GM12878 (cell line): ENCODE data around the gene ATP6V0A4. TPM values are rescaled to one million over a fixed set of nuclear protein-coding genes. Genes with fewer than 3 reads are reported as not detected.

Source experiments
- ATAC-seq: fragments of 200-7000 bp; cut with Tn5 transposase; 3 replicates; pipeline ENCODE4 v1.9.1; 2020; ENCODE audit warnings: mild to moderate bottlenecking, moderate library complexity
- BruUV-seq: library from RNA; stranded (reverse); fragments of 400-500 nt; replicated peaks from 2 replicates; lab custom pipeline; 2021; lab: Mats Ljungman, UMichigan
- CTCF ChIA-PET: fragments of 300-600 bp; sonication (Branson Sonifier 250); formaldehyde crosslinking; extraction: SDS; loops from one replicate; lab custom pipeline; 2021; ENCODE audit warnings: inconsistent platforms; lab: Yijun Ruan, JAX
- POLR2A ChIA-PET: fragments of 350-600 bp; formaldehyde crosslinking; extraction: SDS; loops from one replicate; lab custom pipeline; 2021; ENCODE audit warnings: inconsistent platforms; lab: Charles Lee
- RAD21 ChIA-PET: fragments of 300-600 bp; sonication (Branson Sonifier 250); formaldehyde crosslinking; loops from one replicate; lab custom pipeline; 2023; ENCODE audit warnings: antibody characterized with exemption; ENCODE audit not compliant: unreplicated experiment; lab: Charles Lee
- SMC1A ChIA-PET: fragments of 300-600 bp; sonication (Branson Sonifier 250); formaldehyde crosslinking; loops from one replicate; lab custom pipeline; 2023; ENCODE audit not compliant: unreplicated experiment, uncharacterized antibody; lab: Charles Lee
- DNase-seq: peaks from one replicate; pipeline ENCODE4 v3.0.0-alpha.2; 2011; ENCODE audit warnings: low read depth, low spot score
- FAIRE-seq: peaks from 3 replicates; lab custom pipeline; 2011; peaks lifted over from hg19 to GRCh38; lab: Jason Lieb, UNC
- H2AFZ ChIP-seq: 2 replicates; pipeline ENCODE4 v1.6.0; 2011; ENCODE audit warnings: low read depth, low read length, control low read depth; ENCODE audit not compliant: control insufficient read depth
- H3K27ac ChIP-seq: 2 replicates; pipeline ENCODE4 v1.5.1; 2011; ENCODE audit warnings: control low read depth; ENCODE audit not compliant: control insufficient read depth, insufficient read depth
- H3K27me3 ChIP-seq, 2 experiments: replicated peaks in 1 of 2; 2 replicates each; pipeline versions ENCODE4 v1.6.0 to v1.6.1; 2011; ENCODE audit warnings: low read length in 1 of 2; ENCODE audit not compliant: control insufficient read depth in 2 of 2, insufficient read depth in 2 of 2
- H3K36me3 ChIP-seq, 2 experiments: 2 replicates each; pipeline ENCODE4 v1.5.1; 2011; ENCODE audit warnings: low read length in 1 of 2; ENCODE audit not compliant: control insufficient read depth in 2 of 2, insufficient read depth in 2 of 2
- H3K4me1 ChIP-seq: 2 replicates; pipeline ENCODE4 v1.6.1; 2011; ENCODE audit warnings: mild to moderate bottlenecking, low read length, moderate library complexity, mixed read lengths; ENCODE audit not compliant: control insufficient read depth, insufficient read depth
- H3K4me2 ChIP-seq: 2 replicates; pipeline ENCODE4 v1.6.0; 2011; ENCODE audit warnings: control low read depth; ENCODE audit not compliant: control insufficient read depth, insufficient read depth
- H3K4me3 ChIP-seq: fragments of 200-600 bp; sonication (generic); 2 replicates; pipeline ENCODE4 v1.5.1; 2016
- H3K79me2 ChIP-seq: 2 replicates; pipeline ENCODE4 v1.6.0; 2011; ENCODE audit warnings: low read length; ENCODE audit not compliant: control insufficient read depth, insufficient read depth
- H3K9ac ChIP-seq: 2 replicates; pipeline ENCODE4 v1.8.0; 2011; ENCODE audit warnings: low read length, control low read depth, mixed read lengths; ENCODE audit not compliant: control insufficient read depth, insufficient read depth
- H3K9me3 ChIP-seq: replicated peaks from 3 replicates; pipeline ENCODE4 v1.5.1; 2011; ENCODE audit warnings: mild to moderate bottlenecking, low read length; ENCODE audit not compliant: control insufficient read depth, insufficient read depth
- H4K20me1 ChIP-seq: 2 replicates; pipeline ENCODE4 v1.6.0; 2011; ENCODE audit not compliant: control insufficient read depth, insufficient read depth
- ASH2L ChIP-seq: fragments of 300-600, 200-600 bp; sonication (generic); IDR thresholded peaks from 2 replicates; pipeline ENCODE4 v1.6.1; 2017; ENCODE audit warnings: low read depth, mild to moderate bottlenecking, borderline replicate concordance
- CEBPB ChIP-seq, 2 experiments: fragments of 150-350 bp in 1 of 2; IDR thresholded peaks; 2 replicates each; pipeline ENCODE4 v1.6.1; 2012 to 2014; ENCODE audit warnings: low read depth in 2 of 2, low read length in 2 of 2, borderline replicate concordance in 1 of 2, inconsistent platforms in 1 of 2
- CREB1 ChIP-seq: IDR thresholded peaks from 2 replicates; pipeline ENCODE4 v1.6.1; 2012; ENCODE audit warnings: low read depth, mild to moderate bottlenecking, inconsistent platforms
- EGR1 ChIP-seq, 2 experiments: IDR thresholded peaks; 1 replicate in 1 of 2; 2 replicates in 1 of 2; pipeline ENCODE4 v1.6.1; 2011 to 2012; ENCODE audit warnings: low read depth in 2 of 2, low read length in 2 of 2, borderline replicate concordance in 1 of 2, mild to moderate bottlenecking in 1 of 2, moderate library complexity in 1 of 2
- FOS ChIP-seq: IDR thresholded peaks from 3 replicates; pipeline ENCODE4 v1.6.1; 2011; ENCODE audit warnings: borderline replicate concordance; ENCODE audit not compliant: insufficient read length; ENCODE audit errors: extremely low read depth
- HDAC2 ChIP-seq: fragments of 200-600 bp; sonication (generic); IDR thresholded peaks from 2 replicates; pipeline ENCODE4 v1.6.1; 2017
- MLLT1 ChIP-seq: fragments of 450-650 bp; IDR thresholded peaks from 2 replicates; pipeline ENCODE4 v1.6.1; 2016; ENCODE audit warnings: mild to moderate bottlenecking
- MTA2 ChIP-seq: fragments of 450-650 bp; IDR thresholded peaks from 2 replicates; pipeline ENCODE4 v1.6.1; 2016; ENCODE audit warnings: low read depth, mild to moderate bottlenecking, moderate library complexity
- NFXL1 ChIP-seq: fragments of 450-650 bp; IDR thresholded peaks from 2 replicates; pipeline ENCODE4 v1.6.1; 2017; ENCODE audit warnings: antibody characterized with exemption, mild to moderate bottlenecking, borderline replicate concordance
- NR2C2 ChIP-seq: IDR thresholded peaks from 2 replicates; pipeline ENCODE4 v1.6.1; 2011; ENCODE audit warnings: borderline replicate concordance, low read depth; ENCODE audit not compliant: control insufficient read depth, insufficient read length
- RELB ChIP-seq: fragments of 450-650 bp; IDR thresholded peaks from 2 replicates; pipeline ENCODE4 v1.6.1; 2017; ENCODE audit warnings: low read depth, mild to moderate bottlenecking, moderate library complexity
- SMC3 ChIP-seq: IDR thresholded peaks from 2 replicates; pipeline ENCODE4 v1.6.1; 2011; ENCODE audit warnings: low read length, improper control_type of control experiment, borderline replicate concordance
- SRF ChIP-seq, 2 experiments: IDR thresholded peaks; 2 replicates each; pipeline ENCODE4 v1.6.1; 2011; ENCODE audit warnings: low read depth in 2 of 2, low read length in 2 of 2, mild to moderate bottlenecking in 1 of 2, moderate library complexity in 1 of 2
- TAF1 ChIP-seq: IDR thresholded peaks from 2 replicates; pipeline ENCODE4 v1.6.1; 2011; ENCODE audit warnings: mild to moderate bottlenecking, low read depth, low read length, borderline replicate concordance
- TCF7 ChIP-seq: IDR thresholded peaks from 2 replicates; pipeline ENCODE4 v1.6.1; 2014; ENCODE audit warnings: antibody characterized with exemption, borderline replicate concordance
- USF1 ChIP-seq: IDR thresholded peaks from 2 replicates; pipeline ENCODE4 v1.6.1; 2011; ENCODE audit warnings: borderline replicate concordance, low read depth, mild to moderate bottlenecking, moderate library complexity, mixed read lengths, low read length; ENCODE audit not compliant: insufficient read depth; ENCODE audit errors: extremely low read length
- ZNF207 ChIP-seq: fragments of 450-650 bp; IDR thresholded peaks from 2 replicates; pipeline ENCODE4 v1.6.1; 2014; ENCODE audit warnings: antibody characterized with exemption, mild to moderate bottlenecking, borderline replicate concordance
- ZNF622 ChIP-seq: fragments of 450-650 bp; IDR thresholded peaks from 2 replicates; pipeline ENCODE4 v1.6.1; 2017; ENCODE audit warnings: mild to moderate bottlenecking, inconsistent platforms
- WGBS: methylation state at CpG from one replicate; pipeline ENCODE4 v1.1.6; 2016; ENCODE audit warnings: low lambda C conversion rate; ENCODE audit not compliant: insufficient replicate concordance, insufficient coverage; ENCODE audit errors: missing lambda C conversion rate; 5-methylcytosine and 5-hydroxymethylcytosine counted together
- in situ Hi-C: fragments of 300-500 bp; cut with MboI; formaldehyde crosslinking; loops from 9 replicates; pipeline ENCODE4 v1.14.3; 2018; ENCODE audit warnings: mixed read lengths
- intact Hi-C: fragments of 100-400 bp; cut with micrococcal nuclease; formaldehyde crosslinking; loops from one replicate; pipeline ENCODE4 v1.14.2; 2022; ENCODE audit not compliant: unreplicated experiment
- polyA plus RNA-seq, 11 experiments: library from polyadenylated mRNA; depleted of rRNA in 4 of 11; unstranded in 6 of 11; stranded (reverse) in 5 of 11; fragments of >200 nt; fragmentation: Nextera tagmentation in 4 of 11; fragmentation: Illumina TruSeq in 1 of 11; extraction: Ambion mirVana in 4 of 11; extraction: Trizol in 1 of 11; gene quantifications; 1 replicate in 1 of 11; 2 replicates in 10 of 11; pipeline versions ENCODE4 v1.2.1 to v1.2.3, GENCODE V29; 2011 to 2016; ENCODE audit warnings: inconsistent platforms in 2 of 11, missing spikeins in 2 of 11, low read depth in 1 of 11
- total RNA-seq, 4 experiments: library from RNA; depleted of rRNA in 3 of 4; stranded (reverse); fragments of >200 nt in 3 of 4; fragmentation: Illumina TruSeq in 1 of 4; extraction: Trizol in 1 of 4; gene quantifications; 2 replicates each; pipeline versions ENCODE4 v1.2.1 to v1.2.3, GENCODE V29; 2013 to 2021

The ATP6V0A4 gene
- total and polyA plus RNA-seq, 10 of the 15 experiments (the other 5 are each of a cell fraction or from before 2014, with no cell fraction given), result not detected

- no peak for FAIRE-seq
- Histone ChIP-seq H4K20me1 (no peaks in the 10 kb centered on the region), H3K4me3 (no peak overlapping the region), H3K79me2 (no peaks in the 10 kb centered on the region), H3K36me3 (no peaks in the 10 kb centered on the region), H3K4me2 (no peak overlapping the region), H2AFZ (no peak overlapping the region), H3K27me3 (no peaks in the 10 kb centered on the region), H3K4me1 (no peaks in the 10 kb centered on the region)
- no TSS peak for BruUV-seq
- ATAC-seq, result no peak
- CTCF ChIA-PET, result no interaction called here
- in situ Hi-C loops (no loop called here), intact Hi-C loops (no loop called here)
- WGBS, result 67% methylated on average over 11 of the region's 11 CpGs
- no peak for TF ChIP-seq ZNF622
- TF ChIP-seq FOS, result no peak
- no peak for TF ChIP-seq EGR1 (IDR thresholded peaks at IDR 0.05; ENCODE audit: borderline replicate concordance in 1 of 2, low read depth in 2 of 2, low read length in 2 of 2)
- no peak for TF ChIP-seq TCF7
- no peak for TF ChIP-seq CREB1
- TF ChIP-seq NFXL1, result no peak
- no peak for TF ChIP-seq ZNF207
- TF ChIP-seq NR2C2, result no peak
- no peak for TF ChIP-seq SRF (IDR thresholded peaks at IDR 0.05; ENCODE audit: low read depth in 2 of 2, low read length in 2 of 2)
- no peak for TF ChIP-seq USF1
- no peak for TF ChIP-seq RELB
- TF ChIP-seq SMC3, result no peak
- TF ChIP-seq HDAC2, result no peak
- TF ChIP-seq MTA2, result no peak
- TF ChIP-seq TAF1, result no peak
- TF ChIP-seq MLLT1, result no peak
- no peak for TF ChIP-seq ASH2L
- TF ChIP-seq CEBPB (IDR thresholded peaks at IDR 0.05; ENCODE audit: borderline replicate concordance in 1 of 2, low read depth in 2 of 2, low read length in 2 of 2), result no peak
- TF ChIP-seq, all 136 proteins: peak for 0
- H3K27ac ChIP-seq, result no peak overlapping the region
- DNase-seq, result no peak
- H3K9me3 ChIP-seq, result no peaks in the 10 kb centered on the region
- no peak overlapping the region for H3K9ac ChIP-seq
- ChIA-PET RAD21 (no interaction called here), POLR2A (no interaction called here), SMC1A (no interaction called here)
Measured at GRCh38 chr7:138822867-138823535, 25.0 kb upstream of the ATP6V0A4 start.
